Mesenchymal stem cell (in vitro differentiated cells and primary cell): ENCODE measurements around the gene CFAP97. TPM values are rescaled to one million over a fixed set of nuclear protein-coding genes. Genes with fewer than 3 reads are reported as not detected.

Source experiments
- DNase-seq: peaks from one replicate; pipeline ENCODE4 v3.0.0-alpha.2; 2013
- H2AFZ ChIP-seq: one replicate; pipeline ENCODE4 v1.6.1; 2013; ENCODE audit warnings: low read depth, mild to moderate bottlenecking, control low read depth, inconsistent platforms, low read length, moderate library complexity
- H2AK5ac ChIP-seq: 2 replicates; pipeline ENCODE4 v1.6.1; 2013; ENCODE audit warnings: low read length, moderate library complexity, mild to moderate bottlenecking, inconsistent platforms; ENCODE audit not compliant: severe bottlenecking
- H2BK120ac ChIP-seq: one replicate; pipeline ENCODE4 v1.6.1; 2013; ENCODE audit warnings: low read depth, mild to moderate bottlenecking, inconsistent platforms, low read length, moderate library complexity
- H2BK12ac ChIP-seq, 2 experiments: one replicate each; pipeline ENCODE4 v1.6.1; 2013; ENCODE audit warnings: inconsistent platforms in 2 of 2, low read length in 2 of 2, mild to moderate bottlenecking in 2 of 2, moderate library complexity in 2 of 2, control low read depth in 1 of 2
- H2BK15ac ChIP-seq: one replicate; pipeline ENCODE4 v1.6.1; 2013; ENCODE audit warnings: mild to moderate bottlenecking, low read depth, inconsistent platforms; ENCODE audit not compliant: poor library complexity, severe bottlenecking
- H2BK5ac ChIP-seq: 2 replicates; pipeline ENCODE4 v1.6.1; 2013; ENCODE audit warnings: low read depth, mild to moderate bottlenecking, low read length, control low read depth, inconsistent platforms; ENCODE audit not compliant: poor library complexity, severe bottlenecking
- H3K14ac ChIP-seq, 2 experiments: one replicate each; pipeline ENCODE4 v1.6.1; 2013; ENCODE audit warnings: inconsistent platforms in 2 of 2, low read length in 2 of 2, control low read depth in 1 of 2, mild to moderate bottlenecking in 1 of 2, moderate library complexity in 1 of 2
- H3K18ac ChIP-seq, 2 experiments: one replicate each; pipeline ENCODE4 v1.6.1; 2013; ENCODE audit warnings: inconsistent platforms in 2 of 2, low read length in 2 of 2, control low read depth in 1 of 2, low read depth in 1 of 2, mild to moderate bottlenecking in 1 of 2
- H3K23ac ChIP-seq, 2 experiments: one replicate each; pipeline ENCODE4 v1.6.1; 2013; ENCODE audit warnings: inconsistent platforms in 2 of 2, low read length in 2 of 2, mild to moderate bottlenecking in 2 of 2, moderate library complexity in 2 of 2, control low read depth in 1 of 2
- H3K27ac ChIP-seq: 2 replicates; pipeline ENCODE4 v1.5.1; 2013; ENCODE audit warnings: mild to moderate bottlenecking, moderate library complexity, low read length, control low read depth, inconsistent platforms; ENCODE audit not compliant: poor library complexity, severe bottlenecking
- H3K27me3 ChIP-seq, 2 experiments: 2 replicates each; pipeline versions ENCODE4 v1.6.1 to v1.7.0; 2013; ENCODE audit warnings: low read length in 2 of 2, mild to moderate bottlenecking in 2 of 2, moderate library complexity in 2 of 2, control low read depth in 1 of 2, inconsistent platforms in 1 of 2; ENCODE audit not compliant: control insufficient read depth in 1 of 2, insufficient read depth in 1 of 2
- H3K36me3 ChIP-seq, 2 experiments: 2 replicates each; pipeline versions ENCODE4 v1.6.1 to v1.7.0; 2013; ENCODE audit warnings: low read length in 2 of 2, control low read depth in 1 of 2, inconsistent platforms in 1 of 2, low read depth in 1 of 2, mild to moderate bottlenecking in 1 of 2; ENCODE audit not compliant: insufficient read depth in 2 of 2, control insufficient read depth in 1 of 2
- H3K4ac ChIP-seq, 2 experiments: one replicate each; pipeline ENCODE4 v1.6.1; 2013; ENCODE audit warnings: inconsistent platforms in 2 of 2, low read length in 2 of 2, mild to moderate bottlenecking in 2 of 2, moderate library complexity in 2 of 2, control low read depth in 1 of 2, low read depth in 1 of 2
- H3K4me1 ChIP-seq: 2 replicates; pipeline ENCODE4 v1.6.1; 2013; ENCODE audit warnings: low read depth, low read length, control low read depth; ENCODE audit not compliant: control insufficient read depth, insufficient read depth
- H3K4me2 ChIP-seq: 2 replicates; pipeline ENCODE4 v1.6.1; 2013; ENCODE audit warnings: low read length, mild to moderate bottlenecking, inconsistent platforms; ENCODE audit not compliant: poor library complexity, severe bottlenecking
- H3K4me3 ChIP-seq, 2 experiments: 2 replicates each; pipeline versions ENCODE4 v1.5.1 to v1.7.0; 2013; ENCODE audit warnings: low read length in 2 of 2, mild to moderate bottlenecking in 2 of 2, control low read depth in 1 of 2, low read depth in 1 of 2; ENCODE audit not compliant: insufficient read depth in 1 of 2
- H3K79me1 ChIP-seq: replicated peaks from 2 replicates; pipeline ENCODE4 v1.6.1; 2013; ENCODE audit warnings: mild to moderate bottlenecking, control low read depth, low read length, inconsistent platforms; ENCODE audit not compliant: poor library complexity, severe bottlenecking
- H3K9ac ChIP-seq: 2 replicates; pipeline ENCODE4 v1.7.0; 2013; ENCODE audit warnings: mild to moderate bottlenecking, low read length, moderate library complexity
- H3K9me3 ChIP-seq: 2 replicates; pipeline ENCODE4 v1.7.0; 2013; ENCODE audit warnings: mild to moderate bottlenecking, low read length; ENCODE audit not compliant: control insufficient read depth
- H4K8ac ChIP-seq: one replicate; pipeline ENCODE4 v1.6.1; 2013; ENCODE audit warnings: inconsistent platforms, mild to moderate bottlenecking, low read length, moderate library complexity
- H4K91ac ChIP-seq: one replicate; pipeline ENCODE4 v1.6.1; 2013; ENCODE audit warnings: mild to moderate bottlenecking, low read length, inconsistent platforms
- WGBS: methylation state at CpG from one replicate; pipeline ENCODE4 v1.1.7; 2013; ENCODE audit warnings: mixed read lengths; 5-methylcytosine and 5-hydroxymethylcytosine counted together
- polyA plus RNA-seq, 2 experiments: library from polyadenylated mRNA; stranded (reverse); fragments of 200-250 nt; gene quantifications; one replicate each; pipeline ENCODE4 v1.2.3, GENCODE V29; 2013

CFAP97 gene
- polyA plus RNA-seq (2013, experiment 1 of 2), result 32.2 TPM
- 30.9 TPM for polyA plus RNA-seq (2013, experiment 2 of 2)

DNA sequence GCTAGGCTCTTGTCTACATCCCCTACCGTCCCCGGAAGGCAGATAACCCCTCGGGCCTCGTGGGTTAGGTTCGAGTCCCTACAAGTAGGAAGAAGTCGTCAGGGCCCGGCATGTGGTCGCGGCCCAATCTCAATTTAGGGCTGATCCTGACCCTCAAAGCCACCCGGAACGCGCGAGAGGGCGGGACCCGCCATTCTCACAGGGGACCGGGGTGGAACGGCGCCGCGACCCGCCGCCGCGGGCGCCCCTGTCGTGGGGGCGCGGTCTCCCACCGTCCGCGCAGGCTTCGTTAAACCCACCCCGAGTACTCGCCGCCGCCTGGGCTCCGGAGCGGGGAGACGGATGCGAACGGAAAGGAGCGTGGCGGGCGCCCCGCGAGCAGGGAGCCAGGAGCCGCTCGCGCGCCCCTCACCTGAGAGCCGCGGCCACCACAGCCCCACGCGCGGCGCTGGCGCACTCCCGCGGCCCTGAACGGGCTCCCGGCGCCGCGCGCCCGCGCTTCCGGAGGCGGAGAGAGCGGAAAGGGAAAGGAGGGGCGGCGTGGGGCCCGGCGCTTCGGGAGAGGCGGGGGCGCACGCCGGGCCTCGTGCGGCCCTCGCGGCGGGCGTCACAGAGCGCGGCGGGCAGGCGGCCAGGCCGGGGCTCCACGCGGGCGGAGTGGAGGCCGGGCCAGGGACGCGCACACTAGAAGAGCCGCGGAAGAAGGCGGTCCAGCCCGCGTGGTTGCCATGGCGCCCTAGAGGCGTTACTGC is at the start of gene CFAP97:
CFAP97 (minus strand) TSS at position 515 of the 752 bp plus-strand sequence. CDS start 12,804 bp downstream, outside the sequence.
- Histone ChIP-seq H3K27ac (peak within 1 kb of the TSS; percentile 30), H3K4me2 (peak within 1 kb of the TSS; percentile 80), H3K9ac (peak within 1 kb of the TSS; percentile 98), H4K91ac (peak within 1 kb of the TSS; percentile 94), H2AK5ac (peak within 1 kb of the TSS; percentile 60), H2BK5ac (peak within 1 kb of the TSS; percentile 67), H3K4ac (peak within 1 kb of the TSS; percentile 80 to 82), H3K27me3 (no peaks in the 10 kb centered on the region), H3K18ac (peak within 1 kb of the TSS; percentile 89 to 96), H3K4me3 (peak within 1 kb of the TSS; percentile 76 to 87), H2AFZ (peak within 1 kb of the TSS; percentile 46), H2BK120ac (peak within 1 kb of the TSS; percentile 83), H3K36me3 (peaks cover 0 to 4% of the 10 kb centered on the region in 2 experiments), H2BK12ac (peak within 1 kb of the TSS in 1 of 2 experiments; percentile 24), H3K14ac (peak within 1 kb of the TSS in 1 of 2 experiments; percentile 51), H3K4me1 (peaks cover 10% of the 10 kb centered on the region), H3K79me1 (peaks cover 6% of the 10 kb centered on the region), H3K9me3 (no peaks in the 10 kb centered on the region), H3K23ac (no peak within 1 kb of the TSS), H4K8ac (peak within 1 kb of the TSS; percentile 95), H2BK15ac (peak within 1 kb of the TSS; percentile 89)
- under 1% methylated on average over 34 of the region's 103 CpGs for WGBS
- peak; percentile 93 for DNase-seq

DNA sequence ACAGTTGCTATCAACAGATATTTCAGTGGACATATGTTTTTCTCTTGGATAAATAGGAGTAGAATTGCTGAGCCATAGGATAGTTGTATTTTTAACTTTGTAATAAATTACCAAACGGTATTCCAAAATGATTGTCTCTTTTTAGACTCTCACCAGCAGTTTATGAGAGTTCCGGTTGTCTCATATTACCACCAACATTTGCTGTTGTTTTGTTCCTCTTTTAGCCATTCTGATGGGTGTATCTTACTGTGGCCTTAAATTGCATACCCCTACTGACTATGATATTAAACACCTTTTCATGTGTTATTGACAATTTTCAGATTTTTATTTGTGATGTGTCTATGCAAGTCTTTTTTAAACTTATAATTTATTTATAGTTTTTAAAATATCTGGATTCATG is 45.3 kb upstream of the CFAP97 start:
- Histone ChIP-seq H4K8ac (no peak overlapping the region), H3K9ac (no peak overlapping the region), H3K4me1 (no peaks in the 10 kb centered on the region), H2AK5ac (no peak overlapping the region), H2BK120ac (no peak overlapping the region), H3K27ac (no peak overlapping the region), H3K79me1 (peaks cover 13% of the 10 kb centered on the region), H3K23ac (no peak overlapping the region), H2BK12ac (no peak overlapping the region), H3K14ac (no peak overlapping the region), H4K91ac (no peak overlapping the region), H3K27me3 (no peaks in the 10 kb centered on the region), H3K4me2 (no peak overlapping the region), H2BK5ac (no peak overlapping the region), H3K4me3 (no peak overlapping the region), H2BK15ac (no peak overlapping the region), H3K36me3 (peaks cover 0 to 5% of the 10 kb centered on the region in 2 experiments), H2AFZ (no peak overlapping the region), H3K9me3 (no peaks in the 10 kb centered on the region), H3K4ac (no peak overlapping the region), H3K18ac (no peak overlapping the region)
- DNase-seq, result no peak
- no CpG with 5 or more reads among the region's 2 CpGs for WGBS

- Histone ChIP-seq H2AK5ac (no peak overlapping the region), H3K14ac (no peak overlapping the region), H2BK15ac (no peak overlapping the region), H3K4me2 (no peak overlapping the region), H2AFZ (no peak overlapping the region), H2BK5ac (no peak overlapping the region), H3K23ac (no peak overlapping the region), H3K4me1 (no peaks in the 10 kb centered on the region), H3K9ac (no peak overlapping the region), H3K9me3 (no peaks in the 10 kb centered on the region), H4K91ac (no peak overlapping the region), H4K8ac (no peak overlapping the region), H2BK120ac (no peak overlapping the region), H3K18ac (no peak overlapping the region), H3K79me1 (peaks cover 13% of the 10 kb centered on the region), H3K27ac (no peak overlapping the region), H3K36me3 (peaks cover 0 to 5% of the 10 kb centered on the region in 2 experiments), H3K4ac (no peak overlapping the region), H3K4me3 (no peak overlapping the region), H2BK12ac (no peak overlapping the region), H3K27me3 (no peaks in the 10 kb centered on the region)
- 100% methylated on average over 1 of the region's 3 CpGs for WGBS
- DNase-seq, result no peak
Observed at GRCh38 chr4:185248393-185249039, 44.7 kb upstream of the CFAP97 start.

DNA sequence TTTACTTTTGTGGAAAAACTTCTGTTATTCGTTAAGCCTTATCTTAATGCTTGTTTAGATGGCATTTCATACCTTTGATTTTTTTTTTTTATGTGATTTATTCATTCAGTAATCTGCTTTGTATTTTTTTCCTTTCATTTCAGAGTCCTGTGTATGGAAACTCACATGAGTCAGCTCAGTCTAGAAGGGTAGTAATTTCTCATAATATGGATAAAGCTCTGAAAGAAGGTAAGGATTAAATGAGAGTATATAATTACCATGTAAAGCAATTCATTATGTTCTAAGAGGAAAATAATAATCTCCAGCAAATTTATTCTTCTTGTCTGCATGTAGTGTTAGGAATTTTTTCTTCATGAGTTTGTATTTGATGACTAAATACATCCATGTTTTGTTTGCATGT is 43.4 kb upstream of the CFAP97 start:
- no CpG with 5 or more reads among the region's 1 CpG for WGBS
- Histone ChIP-seq H3K4ac (no peak overlapping the region), H3K79me1 (peaks cover 21% of the 10 kb centered on the region), H3K27me3 (no peaks in the 10 kb centered on the region), H3K9ac (peak overlapping the region; percentile 16), H3K4me2 (no peak overlapping the region), H2BK15ac (no peak overlapping the region), H3K4me3 (no peak overlapping the region), H3K9me3 (no peaks in the 10 kb centered on the region), H3K27ac (no peak overlapping the region), H4K8ac (no peak overlapping the region), H2BK120ac (no peak overlapping the region), H2AK5ac (no peak overlapping the region), H2AFZ (no peak overlapping the region), H3K36me3 (peaks cover 0 to 5% of the 10 kb centered on the region in 2 experiments), H2BK5ac (no peak overlapping the region), H3K14ac (no peak overlapping the region), H2BK12ac (no peak overlapping the region), H3K4me1 (no peaks in the 10 kb centered on the region), H3K23ac (no peak overlapping the region), H4K91ac (no peak overlapping the region), H3K18ac (no peak overlapping the region)
- peak; percentile 45 for DNase-seq
